ENCODE measurements around the gene GPD2. TPM values are rescaled to one million over a fixed set of nuclear protein-coding genes. Genes with fewer than 3 reads are reported as not detected.

GPD2 gene
- total and polyA plus RNA-seq, 2 donors (not counting 1 experiment from before 2014, with no cell fraction given): 21.6 to 46.6 TPM

GRCh38 chr2:156437931-156438410, 1.8 kb downstream of the GPD2 start:
- DNase-seq (ENCODE audit: low read depth in 2 of 2): no peak
- peak overlapping the region; percentile 89 for H3K4me2 ChIP-seq (ENCODE audit: extremely low read depth, insufficient read depth, low read length)
- no peak overlapping the region for H3K27ac ChIP-seq (ENCODE audit: insufficient read depth, low read length)
- H3K27me3 ChIP-seq (ENCODE audit: control insufficient read depth, insufficient read depth, low read length): no peaks in the 10 kb centered on the region
- TF ChIP-seq EZH2 (IDR thresholded peaks at IDR 0.05; ENCODE audit: low read length, missing control alignments) (no peak), CTCF (conservative IDR thresholded peaks at IDR 0.05 in 1 of 2, IDR thresholded peaks at IDR 0.05 in 1 of 2; ENCODE audit: low read depth in 1 of 2, low read length in 2 of 2) (no peak)
- peaks cover 27% of the 10 kb centered on the region for H3K79me2 ChIP-seq (ENCODE audit: control insufficient read depth, insufficient read depth, low read length)
- no peaks in the 10 kb centered on the region for H3K36me3 ChIP-seq (ENCODE audit: control insufficient read depth, insufficient read depth, low read length)
- no peaks in the 10 kb centered on the region for H3K9me3 ChIP-seq (ENCODE audit: control insufficient read depth, insufficient read depth, low read depth, low read length)
- no peak overlapping the region for H2AFZ ChIP-seq (ENCODE audit: low read length)
- no peak overlapping the region for H3K9ac ChIP-seq (ENCODE audit: insufficient read depth, low read length)
- peaks cover 7% of the 10 kb centered on the region for H3K4me1 ChIP-seq (ENCODE audit: control insufficient read depth, extremely low read depth, insufficient read depth, low read length)
- H4K20me1 ChIP-seq (ENCODE audit: control insufficient read depth, extremely low read depth, insufficient read depth, low read length): no peaks in the 10 kb centered on the region
- H3K4me3 ChIP-seq (replicated peaks in 1 of 4; ENCODE audit: control extremely low read depth in 1 of 4, insufficient read depth in 1 of 4, low read depth in 3 of 4, low read length in 4 of 4): peak overlapping the region in 3 of 4 experiments; percentile 56 to 79 (median 75)

DNA sequence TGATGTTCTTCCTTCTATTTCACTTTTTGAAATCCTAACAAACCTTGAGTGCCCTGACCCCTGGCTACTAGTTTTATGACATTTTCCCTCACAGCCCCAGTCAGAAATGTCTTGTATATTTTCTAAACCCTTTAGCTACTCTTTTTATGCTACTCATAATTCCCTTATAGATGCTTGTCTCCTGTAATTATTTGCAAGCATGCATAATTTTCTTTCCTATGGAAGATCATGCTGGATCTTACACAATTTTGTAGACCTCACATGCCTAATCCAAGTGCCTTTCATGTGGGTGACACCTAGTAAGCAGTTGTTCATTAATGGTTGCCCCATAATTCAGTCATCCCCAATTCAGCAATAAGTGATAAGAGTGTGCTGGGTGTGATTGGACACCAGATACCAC, 6.9 kb downstream of the GPD2 start:
- H3K9ac ChIP-seq (ENCODE audit: insufficient read depth, low read length): no peak overlapping the region
- H3K4me2 ChIP-seq (ENCODE audit: extremely low read depth, insufficient read depth, low read length): no peak overlapping the region
- no peak for DNase-seq (ENCODE audit: low read depth in 2 of 2)
- no peak overlapping the region for H3K27ac ChIP-seq (ENCODE audit: insufficient read depth, low read length)
- H3K9me3 ChIP-seq (ENCODE audit: control insufficient read depth, insufficient read depth, low read depth, low read length): no peaks in the 10 kb centered on the region
- no peaks in the 10 kb centered on the region for H4K20me1 ChIP-seq (ENCODE audit: control insufficient read depth, extremely low read depth, insufficient read depth, low read length)
- no peaks in the 10 kb centered on the region for H3K36me3 ChIP-seq (ENCODE audit: control insufficient read depth, insufficient read depth, low read length)
- H3K4me1 ChIP-seq (ENCODE audit: control insufficient read depth, extremely low read depth, insufficient read depth, low read length): peaks cover 7% of the 10 kb centered on the region
- H2AFZ ChIP-seq (ENCODE audit: low read length): no peak overlapping the region
- no peak overlapping the region for H3K4me3 ChIP-seq (replicated peaks in 1 of 4; ENCODE audit: control extremely low read depth in 1 of 4, insufficient read depth in 1 of 4, low read depth in 3 of 4, low read length in 4 of 4)
- TF ChIP-seq EZH2 (IDR thresholded peaks at IDR 0.05; ENCODE audit: low read length, missing control alignments): no peak
- no peak for TF ChIP-seq CTCF (conservative IDR thresholded peaks at IDR 0.05 in 1 of 2, IDR thresholded peaks at IDR 0.05 in 1 of 2; ENCODE audit: low read depth in 1 of 2, low read length in 2 of 2)
- H3K79me2 ChIP-seq (ENCODE audit: control insufficient read depth, insufficient read depth, low read length): peaks cover 27% of the 10 kb centered on the region
- no peaks in the 10 kb centered on the region for H3K27me3 ChIP-seq (ENCODE audit: control insufficient read depth, insufficient read depth, low read length)

DNA sequence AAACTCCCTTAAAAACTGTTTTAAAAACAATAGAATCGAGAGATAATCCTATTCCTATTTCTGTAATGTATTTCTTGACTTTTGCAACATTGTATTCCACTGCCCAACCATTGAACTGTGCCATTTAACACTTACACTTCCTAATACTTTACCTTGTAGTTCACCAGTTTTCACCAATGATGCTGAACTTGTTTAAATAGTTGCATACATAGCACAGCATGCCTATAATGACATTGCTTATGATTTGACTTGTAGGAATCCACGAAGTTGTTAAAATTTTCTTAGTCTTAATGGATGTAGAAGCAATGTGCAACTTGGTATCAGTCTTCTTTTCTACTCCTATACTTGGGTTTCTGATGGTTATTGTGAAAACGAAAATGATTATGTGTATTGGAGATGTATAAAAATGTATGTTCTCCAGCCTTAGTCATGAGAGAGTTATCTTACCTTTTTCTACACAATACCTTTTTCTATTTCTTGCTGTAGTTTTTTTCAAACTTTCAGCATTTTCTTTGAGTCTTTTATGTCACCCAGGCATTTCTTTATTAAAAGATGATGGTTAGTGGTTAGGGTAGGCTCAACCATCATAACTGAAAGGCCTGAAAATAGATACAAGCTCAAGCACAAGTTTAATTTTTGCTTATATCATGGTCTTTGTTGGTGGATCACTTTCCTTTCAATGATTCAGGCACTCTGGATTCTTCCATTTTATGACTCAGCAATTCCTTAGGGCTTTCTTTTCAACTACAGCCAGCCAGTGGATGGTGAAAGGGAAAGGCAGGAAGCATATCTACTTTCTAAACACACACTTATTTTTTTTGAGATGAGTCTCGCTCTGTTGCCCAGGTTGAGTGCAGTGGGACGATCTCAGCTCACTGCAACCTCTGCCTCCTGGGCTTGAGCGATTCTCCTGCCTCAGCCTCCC, 9.4 kb downstream of the GPD2 start:
- Histone ChIP-seq H2AFZ (ENCODE audit: low read length) (no peak overlapping the region), H3K9me3 (ENCODE audit: control insufficient read depth, insufficient read depth, low read depth, low read length) (no peaks in the 10 kb centered on the region), H3K4me1 (ENCODE audit: control insufficient read depth, extremely low read depth, insufficient read depth, low read length) (peaks cover 7% of the 10 kb centered on the region), H3K36me3 (ENCODE audit: control insufficient read depth, insufficient read depth, low read length) (no peaks in the 10 kb centered on the region), H3K4me2 (ENCODE audit: extremely low read depth, insufficient read depth, low read length) (peak overlapping the region; percentile 52), H3K27me3 (ENCODE audit: control insufficient read depth, insufficient read depth, low read length) (no peaks in the 10 kb centered on the region), H3K27ac (ENCODE audit: insufficient read depth, low read length) (peak overlapping the region; percentile 54), H3K79me2 (ENCODE audit: control insufficient read depth, insufficient read depth, low read length) (peaks cover 19% of the 10 kb centered on the region), H3K9ac (ENCODE audit: insufficient read depth, low read length) (no peak overlapping the region), H3K4me3 (replicated peaks in 1 of 4; ENCODE audit: control extremely low read depth in 1 of 4, insufficient read depth in 1 of 4, low read depth in 3 of 4, low read length in 4 of 4) (no peak overlapping the region), H4K20me1 (ENCODE audit: control insufficient read depth, extremely low read depth, insufficient read depth, low read length) (no peaks in the 10 kb centered on the region)
- TF ChIP-seq EZH2 (IDR thresholded peaks at IDR 0.05; ENCODE audit: low read length, missing control alignments): no peak
- TF ChIP-seq CTCF (conservative IDR thresholded peaks at IDR 0.05 in 1 of 2, IDR thresholded peaks at IDR 0.05 in 1 of 2; ENCODE audit: low read depth in 1 of 2, low read length in 2 of 2): no peak
- DNase-seq (ENCODE audit: low read depth in 2 of 2): peak; percentile 79 to 86
